Thyroid gland (tissue), 4 donors: ENCODE results near the gene CYFIP2.

Experiments used
- POLR2A ChIP-seq, 2 donors: fragments of 450-650 bp; IDR thresholded peaks; one replicate each; pipeline ENCODE4 v1.6.1; 2017; ENCODE audit warnings: antibody characterized with exemption in 2 of 2, mild to moderate bottlenecking in 2 of 2, moderate library complexity in 1 of 2
- TF ChIP-seq, protein P1 (sequence below), 6 experiments: fragments of 200-600 bp in 3 of 6; fragments of 450-650 bp in 3 of 6; sonication (generic) in 3 of 6; IDR thresholded peaks; one replicate each; pipeline ENCODE4 v1.5.1; 2016 to 2019; ENCODE audit warnings: antibody characterized with exemption in 6 of 6, mild to moderate bottlenecking in 2 of 6, inconsistent platforms in 1 of 6, moderate library complexity in 1 of 6

DNA sequence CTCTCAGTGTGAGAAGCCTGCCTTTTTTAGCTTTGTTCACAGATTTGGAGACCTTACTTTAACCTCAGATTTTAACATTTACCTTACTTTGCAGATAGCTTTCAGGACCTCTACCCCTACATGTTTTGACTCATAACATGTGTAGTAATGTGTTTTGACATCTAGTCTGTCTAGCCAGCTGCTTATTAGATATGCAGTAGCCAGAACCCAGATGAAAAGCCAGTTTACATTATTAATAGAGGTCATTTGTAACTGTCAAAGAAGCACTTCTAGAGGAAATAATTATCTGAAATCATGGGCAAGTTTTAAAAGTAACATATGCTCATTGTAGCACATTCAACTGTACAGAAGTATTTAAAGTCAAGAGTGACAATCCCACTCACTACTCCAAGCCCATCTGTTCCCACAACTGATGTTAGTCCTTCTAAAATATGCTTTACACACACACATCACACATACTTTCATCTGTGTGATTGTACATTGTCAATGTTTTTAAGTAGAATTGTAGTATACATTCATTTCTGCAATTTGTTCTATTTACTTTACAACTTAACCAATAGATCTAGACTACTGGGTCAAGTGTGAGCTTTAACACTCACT, 122.3 kb downstream of the CYFIP2 start:
- no peak for TF ChIP-seq POLR2A (IDR thresholded peaks at IDR 0.05)
- TF ChIP-seq, protein P1, sequence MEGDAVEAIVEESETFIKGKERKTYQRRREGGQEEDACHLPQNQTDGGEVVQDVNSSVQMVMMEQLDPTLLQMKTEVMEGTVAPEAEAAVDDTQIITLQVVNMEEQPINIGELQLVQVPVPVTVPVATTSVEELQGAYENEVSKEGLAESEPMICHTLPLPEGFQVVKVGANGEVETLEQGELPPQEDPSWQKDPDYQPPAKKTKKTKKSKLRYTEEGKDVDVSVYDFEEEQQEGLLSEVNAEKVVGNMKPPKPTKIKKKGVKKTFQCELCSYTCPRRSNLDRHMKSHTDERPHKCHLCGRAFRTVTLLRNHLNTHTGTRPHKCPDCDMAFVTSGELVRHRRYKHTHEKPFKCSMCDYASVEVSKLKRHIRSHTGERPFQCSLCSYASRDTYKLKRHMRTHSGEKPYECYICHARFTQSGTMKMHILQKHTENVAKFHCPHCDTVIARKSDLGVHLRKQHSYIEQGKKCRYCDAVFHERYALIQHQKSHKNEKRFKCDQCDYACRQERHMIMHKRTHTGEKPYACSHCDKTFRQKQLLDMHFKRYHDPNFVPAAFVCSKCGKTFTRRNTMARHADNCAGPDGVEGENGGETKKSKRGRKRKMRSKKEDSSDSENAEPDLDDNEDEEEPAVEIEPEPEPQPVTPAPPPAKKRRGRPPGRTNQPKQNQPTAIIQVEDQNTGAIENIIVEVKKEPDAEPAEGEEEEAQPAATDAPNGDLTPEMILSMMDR (IDR thresholded peaks at IDR 0.05) = no peak
